Measurements from ENCODE around the gene SMS.

DNA sequence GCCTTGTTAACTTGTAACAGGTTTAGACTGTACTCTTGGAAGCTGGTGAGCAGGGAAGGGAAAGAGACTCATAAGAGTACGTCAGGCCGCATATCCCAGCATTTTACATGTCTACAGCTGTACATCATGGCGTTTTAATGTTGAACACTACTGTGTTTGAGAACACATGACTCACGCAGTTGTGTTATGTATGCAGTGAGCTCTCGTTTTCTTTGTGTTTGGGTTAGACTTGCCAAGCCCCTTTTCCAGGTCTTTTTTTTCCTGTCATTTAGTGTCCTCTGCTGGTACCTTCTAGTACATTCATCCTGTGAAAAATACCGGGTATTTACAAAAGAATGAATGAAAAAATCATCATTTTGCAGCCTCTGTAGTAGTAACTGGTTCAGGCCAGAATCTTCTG lies 35.3 kb downstream of the SMS start:
- TF ChIP-seq, protein P1, sequence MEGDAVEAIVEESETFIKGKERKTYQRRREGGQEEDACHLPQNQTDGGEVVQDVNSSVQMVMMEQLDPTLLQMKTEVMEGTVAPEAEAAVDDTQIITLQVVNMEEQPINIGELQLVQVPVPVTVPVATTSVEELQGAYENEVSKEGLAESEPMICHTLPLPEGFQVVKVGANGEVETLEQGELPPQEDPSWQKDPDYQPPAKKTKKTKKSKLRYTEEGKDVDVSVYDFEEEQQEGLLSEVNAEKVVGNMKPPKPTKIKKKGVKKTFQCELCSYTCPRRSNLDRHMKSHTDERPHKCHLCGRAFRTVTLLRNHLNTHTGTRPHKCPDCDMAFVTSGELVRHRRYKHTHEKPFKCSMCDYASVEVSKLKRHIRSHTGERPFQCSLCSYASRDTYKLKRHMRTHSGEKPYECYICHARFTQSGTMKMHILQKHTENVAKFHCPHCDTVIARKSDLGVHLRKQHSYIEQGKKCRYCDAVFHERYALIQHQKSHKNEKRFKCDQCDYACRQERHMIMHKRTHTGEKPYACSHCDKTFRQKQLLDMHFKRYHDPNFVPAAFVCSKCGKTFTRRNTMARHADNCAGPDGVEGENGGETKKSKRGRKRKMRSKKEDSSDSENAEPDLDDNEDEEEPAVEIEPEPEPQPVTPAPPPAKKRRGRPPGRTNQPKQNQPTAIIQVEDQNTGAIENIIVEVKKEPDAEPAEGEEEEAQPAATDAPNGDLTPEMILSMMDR (optimal IDR thresholded peaks at IDR 0.05 in 1 of 3, IDR thresholded peaks at IDR 0.05 in 1 of 3, conservative IDR thresholded peaks at IDR 0.05 in 1 of 3; ENCODE audit: extremely low read depth in 1 of 3, insufficient read depth in 2 of 3, low read length in 3 of 3) = peak in 2 of 3 experiments; percentile 23 to 30
- TF ChIP-seq EZH2 (IDR thresholded peaks at IDR 0.05; ENCODE audit: low read length) = no peak
